GM21423 (cell line): Measurements from ENCODE around the gene ARG2.
"Not testable (repeated sequence)": the region's sequence is repeated elsewhere in the genome, so short reads cannot be mapped to it uniquely, and the experiment has no call there.

Experiments used
- ATAC-seq: cut with Tn5 transposase; IDR thresholded peaks from one replicate; pipeline ENCODE4 v1.9.1; 2021; ENCODE audit warnings: mild to moderate bottlenecking, moderate library complexity; ENCODE audit not compliant: unreplicated experiment

Gene ARG2

GRCh38 chr14:67584978-67585377, 34.7 kb upstream of the ARG2 start:
- no peak for ATAC-seq

GRCh38 chr14:67586369-67586768, 33.4 kb upstream of the ARG2 start:
- ATAC-seq: no peak

GRCh38 chr14:67589204-67589770, 30.4 kb upstream of the ARG2 start:
- ATAC-seq: no peak

- ATAC-seq: not testable (repeated sequence)
Observed at GRCh38 chr14:67593650-67594049, 26.1 kb upstream of the ARG2 start.

GRCh38 chr14:67595392-67595791, 24.3 kb upstream of the ARG2 start:
- no peak for ATAC-seq

- ATAC-seq: peak; percentile 90
Observed at GRCh38 chr14:67599698-67600561, 19.8 kb upstream of the ARG2 start, which contains the start of gene PIGH. Gene PIGH (minus strand): TSS chr14:67600268. CDS start chr14:67600203, 65 bp downstream.

GRCh38 chr14:67600562-67600974, 19.2 kb upstream of the ARG2 start:
- ATAC-seq: not testable (repeated sequence)

GRCh38 chr14:67602076-67602475, 17.6 kb upstream of the ARG2 start:
- ATAC-seq: no peak

- ATAC-seq: peak; percentile 66
Observed at GRCh38 chr14:67602995-67603545, 16.6 kb upstream of the ARG2 start.

GRCh38 chr14:67607646-67608045, 12.1 kb upstream of the ARG2 start:
- no peak for ATAC-seq

- ATAC-seq: no peak
Observed at GRCh38 chr14:67609642-67610310, 9.9 kb upstream of the ARG2 start.

- no peak for ATAC-seq
Observed at GRCh38 chr14:67610491-67610890, 9.2 kb upstream of the ARG2 start.

GRCh38 chr14:67618617-67619063, 1.1 kb upstream of the ARG2 start:
- no peak for ATAC-seq

- no peak for ATAC-seq
Observed at GRCh38 chr14:67620217-67620785, 581 bp downstream of the ARG2 start.

GRCh38 chr14:67622675-67623074, 3.0 kb downstream of the ARG2 start:
- no peak for ATAC-seq

- ATAC-seq: no peak
Observed at GRCh38 chr14:67623114-67623513, 3.4 kb downstream of the ARG2 start.

- ATAC-seq: not testable (repeated sequence)
Observed at GRCh38 chr14:67626131-67626530, 6.4 kb downstream of the ARG2 start.

- ATAC-seq: no peak
Observed at GRCh38 chr14:67627519-67627918, 7.8 kb downstream of the ARG2 start.

GRCh38 chr14:67630186-67630585, 10.5 kb downstream of the ARG2 start:
- no peak for ATAC-seq

GRCh38 chr14:67630938-67631337, 11.2 kb downstream of the ARG2 start:
- ATAC-seq: no peak
